Fibroblast of skin of back (primary cell): Measurements from ENCODE around the gene ARL15.

Experiments
- DNase-seq: peaks from one replicate; pipeline ENCODE4 v3.0.0-alpha.2; 2013

Gene ARL15

DNA sequence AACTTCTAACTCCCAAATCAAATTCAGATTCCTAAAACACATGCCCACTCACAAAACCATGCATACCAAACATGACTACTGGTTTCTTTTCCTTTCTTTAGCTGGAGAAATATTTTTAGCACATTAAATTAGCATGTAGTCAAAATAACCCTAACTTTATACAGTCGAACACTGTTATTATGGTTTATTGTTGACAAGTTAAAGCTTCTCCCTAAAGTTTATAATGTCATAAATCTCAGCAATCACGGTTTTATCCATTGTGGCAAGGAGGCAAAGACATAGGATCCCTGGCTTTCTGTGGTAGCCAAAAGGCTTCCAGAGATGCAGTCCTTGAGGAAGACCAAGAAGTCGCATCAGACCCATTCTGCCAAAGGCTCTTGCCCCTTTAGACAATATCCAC lies 27.5 kb downstream of the ARL15 start:
- DNase-seq = no peak

DNA sequence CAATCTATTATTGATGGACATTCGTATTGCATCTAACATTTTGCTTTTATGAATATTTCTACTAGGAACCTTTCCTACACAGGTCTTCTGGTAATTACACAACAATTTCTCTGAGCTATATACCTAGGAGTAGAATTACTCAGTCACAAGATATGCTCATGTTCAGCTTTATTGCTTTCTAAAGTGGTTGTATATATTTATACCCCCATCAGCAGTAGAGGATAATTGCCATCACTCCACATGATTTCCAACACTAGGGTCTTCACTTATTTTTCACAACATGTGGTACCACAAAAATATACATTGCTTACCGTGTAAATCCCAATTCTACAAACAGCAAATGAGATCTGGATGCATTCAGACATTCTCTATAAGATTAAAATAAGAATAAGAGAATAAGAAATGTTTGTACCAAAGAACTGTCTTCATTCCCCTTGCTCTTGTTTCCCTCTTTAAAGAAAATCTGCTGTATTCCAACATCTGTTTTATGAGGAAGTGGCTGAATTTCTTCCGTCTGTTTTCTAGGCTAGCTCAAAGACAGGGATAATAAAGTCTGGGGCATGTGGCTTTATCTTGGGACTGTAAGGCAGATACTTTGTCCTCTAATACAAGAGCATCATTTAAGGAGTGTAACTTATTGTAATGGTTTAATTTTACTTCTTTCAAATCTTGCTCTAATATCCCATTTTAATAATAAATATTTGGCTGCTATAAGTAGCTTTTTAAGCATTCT lies 28.2 kb downstream of the ARL15 start:
- DNase-seq = no peak

DNA sequence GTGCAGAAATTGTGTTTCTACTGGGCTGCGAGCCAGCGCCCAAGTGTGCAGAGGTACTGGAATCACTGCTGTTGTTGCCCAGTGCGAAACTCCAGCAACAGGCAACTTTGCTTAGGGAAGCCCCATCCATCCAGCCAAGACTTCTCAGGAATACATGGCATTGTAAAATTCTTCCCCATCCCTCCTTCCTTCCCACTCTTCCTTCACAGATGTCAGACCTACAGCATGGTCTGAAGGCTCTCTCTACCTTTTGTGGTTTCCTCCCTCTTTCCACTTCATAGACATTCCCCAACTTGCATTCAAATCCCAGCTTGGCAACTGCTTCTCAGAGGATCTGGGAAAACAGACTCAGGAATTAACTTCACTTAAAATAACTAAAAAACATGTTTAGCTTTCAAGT lies 30.4 kb downstream of the ARL15 start:
- DNase-seq = no peak

DNA sequence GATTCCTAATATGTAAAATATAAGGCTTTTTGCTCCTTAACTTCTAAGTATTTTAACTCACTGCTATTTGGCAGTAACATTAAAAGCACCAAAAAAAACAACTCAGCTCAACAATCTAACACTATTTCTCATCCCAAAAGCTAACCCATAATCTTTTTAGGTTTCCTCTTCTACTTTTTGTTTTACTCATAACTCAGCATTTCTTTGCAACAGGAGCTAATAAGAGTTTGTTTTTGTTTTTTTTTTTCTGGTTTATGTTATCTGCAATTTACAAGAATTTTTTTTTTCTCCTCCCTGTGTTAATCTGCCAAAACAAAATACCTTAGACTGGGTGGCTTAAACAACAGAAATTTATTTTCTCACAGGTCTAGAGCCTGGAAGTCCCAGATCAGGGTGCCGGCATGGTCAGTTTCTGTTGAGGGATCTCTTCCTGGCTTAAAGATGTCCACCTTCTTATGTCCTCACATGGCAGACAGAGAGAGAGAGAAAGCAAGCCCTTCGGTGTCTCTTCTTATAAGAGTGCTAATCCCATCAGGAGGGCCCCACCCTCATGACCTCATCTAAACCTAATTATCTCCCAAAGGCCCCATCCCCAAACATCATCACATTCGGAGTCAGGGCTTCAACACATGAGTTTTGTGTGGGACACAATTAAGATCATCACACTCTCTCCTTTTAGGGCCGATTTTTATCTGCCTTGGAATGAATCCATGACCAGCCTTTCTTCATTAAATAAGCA lies 31.2 kb downstream of the ARL15 start:
- no peak for DNase-seq

DNA sequence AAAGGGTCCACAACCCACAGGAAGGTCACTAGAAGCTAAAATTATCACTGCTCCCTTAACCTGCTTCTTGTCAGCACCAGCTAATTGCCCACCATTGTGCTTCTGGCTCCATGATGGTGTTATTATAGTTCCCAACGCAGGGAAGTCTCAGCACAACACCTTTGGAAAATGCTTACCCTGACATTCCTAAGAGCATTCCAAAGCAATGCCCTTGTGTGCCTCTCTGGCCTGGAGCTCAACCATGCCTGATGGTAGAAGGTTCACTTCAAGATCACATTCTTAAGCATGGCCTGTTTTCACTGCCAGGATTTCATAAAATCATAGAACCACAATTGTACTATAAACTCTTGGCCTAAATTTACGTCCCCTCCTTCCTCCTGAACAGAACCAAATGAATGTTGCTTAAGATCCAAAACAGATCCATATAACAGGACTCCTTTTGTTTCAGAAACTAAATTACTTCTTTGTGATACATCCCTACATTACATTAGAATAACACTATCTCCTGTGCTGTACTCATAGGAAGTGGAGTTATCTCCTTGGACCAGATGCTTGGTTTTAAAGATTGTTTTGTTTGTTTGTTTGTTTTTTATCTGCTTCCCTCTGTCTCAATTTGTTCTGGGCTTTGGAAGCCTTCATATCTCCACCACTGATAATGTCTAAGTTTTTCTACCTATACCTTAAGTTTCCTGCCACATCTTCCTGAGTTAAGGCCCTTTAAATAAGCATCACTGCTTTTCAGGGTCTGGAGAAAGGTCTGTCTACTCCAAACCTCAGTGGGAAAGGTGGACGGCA lies 32.1 kb downstream of the ARL15 start:
- no peak for DNase-seq

DNA sequence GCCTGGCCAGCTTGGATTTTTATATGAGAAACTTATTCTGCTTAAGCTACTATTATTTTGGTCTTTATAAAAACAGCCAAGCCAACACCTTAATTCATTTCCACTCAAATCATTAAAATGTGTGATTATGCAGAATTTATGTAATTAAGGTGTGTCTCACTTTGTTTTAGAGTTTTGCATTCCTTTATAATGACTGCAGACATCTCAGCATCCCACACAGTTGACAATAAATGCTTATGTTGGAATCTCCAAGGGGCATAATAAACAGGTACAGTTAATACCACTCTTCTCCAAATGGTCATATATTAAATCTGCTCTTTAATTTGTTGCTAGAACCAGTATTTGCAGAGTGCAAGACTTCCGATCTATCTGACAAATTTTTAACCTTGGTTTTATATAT lies 34.3 kb downstream of the ARL15 start:
- DNase-seq = no peak

DNA sequence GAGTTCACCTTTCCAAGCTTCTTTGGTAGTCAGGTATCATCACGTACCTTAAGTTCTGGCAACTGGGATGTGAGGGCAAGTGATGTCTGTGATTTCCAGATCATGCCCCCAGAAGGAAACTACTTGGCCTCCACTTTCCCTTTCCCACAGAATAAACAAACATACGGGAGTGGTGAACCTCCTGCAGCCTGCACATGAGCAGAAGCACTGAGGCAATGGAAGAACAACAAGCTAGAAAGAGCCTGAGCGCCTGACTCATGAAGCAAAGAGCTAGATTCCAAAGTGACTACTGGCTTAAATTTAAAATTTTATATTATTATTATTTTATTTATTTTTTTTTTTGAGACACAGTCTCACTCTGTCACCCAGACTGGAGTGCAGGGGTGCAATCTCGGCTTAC lies 35.0 kb downstream of the ARL15 start:
- DNase-seq = peak; percentile 66

DNA sequence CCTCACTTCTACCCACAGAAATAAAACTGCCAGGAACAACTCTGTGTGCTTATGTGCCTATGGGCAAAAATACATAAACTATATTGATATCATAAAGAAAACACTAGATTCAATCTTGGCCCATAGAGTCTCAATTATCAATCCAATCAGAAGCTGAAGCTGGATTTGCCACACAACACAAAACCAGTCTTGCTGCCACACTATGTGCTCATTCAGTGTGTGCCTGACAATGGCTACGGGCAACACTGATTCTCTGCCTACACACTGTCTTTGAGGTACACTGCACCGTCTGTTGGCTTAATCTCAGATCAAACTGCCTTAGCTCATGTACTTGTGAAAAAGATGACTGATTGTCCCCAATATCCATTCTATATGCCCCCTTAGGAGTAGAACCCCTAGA lies 35.4 kb downstream of the ARL15 start:
- DNase-seq = no peak

DNA sequence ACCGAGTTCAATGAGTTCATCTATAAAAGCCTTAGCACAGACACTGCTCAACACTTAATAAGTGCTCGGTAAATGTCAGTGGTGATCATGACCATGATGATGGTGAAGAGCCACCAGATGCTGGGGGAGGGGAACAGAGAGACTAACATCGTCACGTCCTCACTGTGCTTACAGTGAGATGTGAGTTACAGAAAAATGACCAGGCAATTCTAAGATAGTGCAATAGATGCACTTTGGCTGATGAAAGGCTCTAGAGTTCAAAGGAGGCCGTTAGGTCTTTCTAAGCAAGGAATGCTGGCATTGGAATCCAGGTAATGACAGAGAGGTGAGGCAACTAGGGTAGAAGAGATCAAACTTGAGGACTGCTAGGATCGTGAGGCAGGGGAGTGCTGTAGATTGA lies 36.7 kb downstream of the ARL15 start:
- DNase-seq = no peak

DNA sequence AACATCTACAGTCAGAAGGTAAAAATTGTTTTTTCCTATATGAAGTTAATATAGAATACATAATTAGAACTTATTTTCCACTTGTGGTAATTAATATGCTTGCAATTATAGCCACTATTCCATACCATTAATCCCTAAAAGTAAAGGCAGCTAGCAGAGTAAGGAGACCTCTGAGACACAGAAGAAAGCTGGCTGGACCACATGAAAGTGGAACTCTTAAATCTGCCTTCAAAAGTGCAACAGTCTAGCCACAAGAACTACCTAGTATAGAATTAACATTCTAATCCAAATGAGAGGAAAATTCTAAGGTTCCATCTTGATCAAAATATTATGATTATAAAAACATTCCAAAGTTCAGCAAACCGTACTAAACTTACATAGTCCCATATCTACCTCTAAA lies 37.6 kb downstream of the ARL15 start:
- DNase-seq = no peak

DNA sequence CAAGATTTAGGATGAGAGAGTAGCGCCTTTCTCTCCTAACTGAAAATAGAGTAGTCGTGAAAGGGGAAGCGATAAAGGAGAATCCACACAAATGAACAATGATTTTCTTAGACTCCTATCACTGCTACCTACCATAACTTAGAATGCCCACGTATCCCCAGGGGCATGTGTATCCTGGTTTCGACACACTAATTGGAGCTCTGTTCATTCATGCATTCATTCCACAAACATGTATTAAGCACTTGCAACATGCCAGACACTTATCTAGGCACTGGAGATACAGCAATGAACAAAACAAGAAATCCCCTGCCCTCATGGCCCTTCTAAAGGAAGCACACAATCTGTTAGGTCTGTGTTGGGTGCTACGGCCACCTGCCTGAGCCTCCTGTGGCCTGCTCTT lies 40.0 kb downstream of the ARL15 start:
- no peak for DNase-seq

DNA sequence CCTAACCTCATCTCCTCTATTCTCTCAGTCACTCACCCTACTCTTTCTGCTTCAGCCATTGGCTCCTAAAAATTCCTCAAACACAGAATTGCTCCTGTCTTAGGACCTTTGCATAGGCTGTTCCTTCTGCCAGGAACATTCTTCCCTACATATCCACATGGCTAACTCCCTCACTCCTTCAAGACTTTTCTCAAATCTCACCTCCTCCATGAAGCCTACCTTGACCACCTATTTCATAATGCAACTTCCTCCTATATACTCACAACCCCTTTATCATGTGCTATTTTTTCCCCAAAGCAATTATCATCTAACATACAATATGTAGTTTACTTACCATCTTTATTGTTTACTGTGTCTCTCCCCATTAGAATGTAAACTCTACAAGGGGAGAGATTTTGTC lies 45.8 kb downstream of the ARL15 start:
- DNase-seq = no peak

DNA sequence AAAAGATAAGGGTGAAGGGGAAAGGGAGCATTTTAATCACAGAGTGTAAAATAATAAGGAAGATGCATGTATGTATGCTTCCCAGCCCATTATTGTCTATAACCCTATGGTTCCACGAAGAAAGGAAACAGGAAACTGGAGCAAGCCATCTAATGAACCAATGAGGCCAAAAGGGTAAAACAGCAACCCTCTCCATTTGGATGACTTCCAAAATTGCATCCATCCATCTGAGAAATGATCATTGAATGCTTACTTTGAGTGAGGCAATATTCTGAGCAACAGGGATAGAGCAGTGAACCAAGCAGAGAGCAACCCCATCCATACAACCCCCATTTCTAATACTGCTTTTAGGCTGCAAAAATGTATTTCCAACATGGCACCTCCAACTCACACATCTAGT lies 46.9 kb downstream of the ARL15 start:
- DNase-seq = no peak

DNA sequence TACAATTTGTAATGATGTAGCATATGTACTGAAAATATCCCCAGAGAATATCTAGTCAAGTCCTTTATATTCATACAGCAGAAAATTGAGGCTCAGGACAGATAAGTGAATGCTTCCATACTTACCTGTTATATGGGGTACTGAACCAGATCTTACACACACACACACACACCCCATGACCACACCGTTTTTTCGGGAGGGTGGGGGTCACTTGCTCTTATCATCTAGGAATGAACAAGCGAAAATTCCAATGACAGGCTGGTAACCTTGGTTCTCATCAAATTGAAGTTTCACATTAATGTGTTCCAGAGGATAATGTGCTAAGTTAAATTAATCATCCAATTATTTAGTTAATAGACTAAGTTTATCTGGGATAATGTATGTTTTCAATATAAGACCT lies 48.8 kb downstream of the ARL15 start:
- DNase-seq = no peak

DNA sequence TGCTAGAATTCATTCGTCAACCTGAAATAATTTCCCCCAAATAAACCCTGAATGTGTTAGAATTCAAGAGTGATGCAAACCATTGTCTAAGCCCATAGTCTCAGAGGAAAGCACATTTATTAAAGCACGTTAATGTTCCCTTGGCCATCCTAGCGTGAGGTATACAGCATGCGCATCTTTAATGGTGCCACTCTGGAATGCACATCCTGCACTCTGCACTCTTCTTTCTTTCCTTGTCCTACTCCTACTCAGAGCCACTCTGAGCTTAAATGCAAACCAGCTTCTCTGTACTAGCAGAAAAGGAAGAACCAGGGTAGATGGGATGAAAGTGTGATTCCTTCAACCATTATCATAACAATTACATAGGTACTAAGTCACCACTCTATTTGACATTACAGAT lies 50.4 kb downstream of the ARL15 start:
- no peak for DNase-seq

DNA sequence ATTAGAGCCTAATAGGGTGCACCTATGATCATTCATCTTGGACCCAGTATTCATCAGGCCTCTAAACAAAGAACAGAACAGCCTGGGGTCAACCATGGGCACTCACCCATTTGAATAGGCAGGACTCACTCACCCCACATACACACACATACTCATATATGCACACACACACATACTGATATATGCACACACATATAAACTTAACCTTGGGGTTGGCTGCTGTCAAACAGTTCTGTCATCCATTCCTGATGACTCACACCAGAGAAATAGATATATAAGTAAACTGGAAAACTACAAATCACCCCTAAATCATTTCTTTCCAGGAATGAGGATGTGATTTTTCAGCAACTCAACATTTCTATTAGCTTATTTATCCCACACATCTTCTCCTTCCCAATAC lies 51.3 kb downstream of the ARL15 start:
- peak; percentile 55 for DNase-seq

DNA sequence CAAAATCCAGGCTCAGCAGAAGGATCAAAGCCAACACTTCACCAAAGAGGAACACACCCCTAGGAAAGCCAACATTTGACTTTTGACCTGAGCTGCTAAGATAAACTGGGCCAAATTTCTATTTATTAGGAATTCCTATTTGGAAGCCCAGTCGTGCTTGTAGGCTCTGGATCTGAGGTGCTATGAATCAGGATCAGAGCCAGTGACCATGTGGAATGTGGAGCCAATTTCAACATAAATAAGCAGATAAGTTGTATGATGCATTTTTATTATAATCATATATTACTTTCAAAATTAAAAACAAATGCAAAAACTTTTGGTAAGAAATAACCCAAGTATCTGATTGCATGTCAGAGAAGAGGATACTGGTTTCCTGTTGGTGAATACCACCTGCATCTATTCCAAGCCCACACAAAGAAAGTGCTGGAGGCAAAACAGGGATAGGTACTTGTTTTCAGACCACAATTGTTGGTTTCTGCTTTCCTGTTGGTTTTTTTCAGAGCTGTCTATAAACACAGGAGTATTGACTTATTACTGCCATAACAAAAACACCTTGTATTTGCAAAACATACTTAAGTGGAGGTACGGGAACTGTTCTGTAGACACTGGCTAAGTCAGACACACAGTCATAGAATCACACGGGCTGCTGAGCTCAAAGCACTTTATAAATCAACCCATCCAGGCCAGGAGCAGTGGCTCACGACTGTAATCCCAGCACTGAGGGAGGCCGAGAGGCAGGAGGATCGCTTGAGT lies 52.8 kb downstream of the ARL15 start:
- no peak for DNase-seq

DNA sequence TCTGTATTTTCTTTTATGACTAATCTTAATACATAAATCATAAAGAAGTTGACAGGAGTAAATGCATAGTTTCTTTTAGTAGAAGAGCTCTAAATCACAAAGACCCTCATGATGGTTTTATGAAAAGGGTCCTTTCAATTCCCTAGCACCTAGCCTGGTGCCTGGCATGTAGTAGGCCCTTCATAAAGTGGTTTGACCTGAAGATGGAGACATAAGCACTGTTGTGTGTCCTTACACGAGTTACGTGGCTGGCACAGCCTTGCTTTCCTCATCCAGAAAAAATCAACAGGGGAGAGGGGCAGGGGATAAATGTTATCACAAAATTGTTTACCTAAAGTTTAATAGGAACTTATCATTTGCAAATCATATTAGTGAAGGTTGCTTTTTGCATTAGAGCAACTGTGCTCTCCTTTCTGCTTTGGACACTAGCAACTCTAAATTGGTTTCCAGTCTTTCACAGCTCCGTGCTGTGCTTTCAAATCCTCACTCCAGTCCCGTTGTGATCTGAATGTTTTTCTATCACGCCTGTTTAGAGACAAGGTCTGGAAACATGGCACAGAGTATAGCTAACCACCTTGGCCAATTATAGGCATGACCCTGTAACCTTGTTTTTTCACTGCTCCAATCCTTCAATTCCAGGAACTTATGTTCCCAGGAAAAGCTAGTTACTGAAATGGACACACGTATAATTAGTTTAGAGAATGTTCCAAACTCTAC lies 55.7 kb downstream of the ARL15 start:
- DNase-seq = peak; percentile 17

DNA sequence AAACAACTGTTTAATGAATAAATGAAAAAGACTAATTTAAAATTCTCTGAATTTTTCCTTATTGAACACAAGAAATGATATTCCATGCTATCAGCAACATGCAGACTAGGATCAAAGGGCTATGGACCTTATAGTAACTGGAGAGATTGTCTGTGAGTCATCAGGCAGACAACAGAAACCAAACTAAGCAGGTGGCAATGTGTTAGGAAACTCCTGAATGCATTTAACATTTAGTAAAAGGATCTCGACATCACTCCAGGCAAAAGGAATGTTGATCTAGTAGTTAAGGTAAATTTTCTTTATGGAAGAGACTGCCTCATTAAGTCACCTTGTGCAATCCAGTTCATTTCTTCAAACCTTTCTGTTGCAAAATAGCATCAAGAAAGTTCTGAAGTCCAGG lies 58.4 kb downstream of the ARL15 start:
- no peak for DNase-seq

DNA sequence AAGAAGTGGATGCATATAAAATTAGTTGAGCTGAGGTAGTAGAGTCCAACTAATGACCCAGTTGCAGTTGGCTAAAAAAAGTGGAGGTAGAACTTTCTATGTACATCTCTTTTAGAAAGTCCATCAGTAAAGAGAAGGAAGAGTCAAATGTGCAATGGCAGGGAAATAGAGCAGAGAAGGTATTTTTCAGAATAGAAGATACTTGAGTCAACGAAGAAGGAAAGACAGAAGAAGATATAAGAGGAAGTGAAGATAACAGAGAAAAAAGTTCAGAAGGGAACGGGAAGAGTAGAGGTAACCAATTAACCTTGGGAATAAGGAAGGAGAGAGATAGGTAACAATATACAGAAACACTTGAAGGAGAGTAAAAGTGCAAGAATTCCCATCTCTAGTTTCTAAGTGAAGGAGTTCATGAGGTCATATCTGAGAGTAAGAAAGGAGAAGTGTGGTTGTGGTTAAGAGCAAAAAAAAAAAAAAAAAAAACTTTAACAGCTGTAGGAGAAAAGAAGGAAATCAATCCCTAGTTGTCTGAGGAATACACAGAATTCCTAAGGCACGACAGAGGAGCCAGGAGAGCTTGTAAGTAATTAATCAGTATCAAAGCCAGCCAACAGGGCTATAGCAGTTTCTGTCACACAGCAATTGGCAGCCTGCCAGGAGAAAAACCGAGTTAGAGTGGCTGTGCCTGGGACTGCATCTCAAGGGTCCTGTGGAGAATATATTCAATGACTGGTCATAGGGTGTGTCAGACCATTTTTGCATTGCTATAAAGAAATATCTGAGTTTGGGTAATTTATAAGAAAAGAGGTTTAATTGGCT lies 61.0 kb downstream of the ARL15 start:
- peak; percentile 51 for DNase-seq

DNA sequence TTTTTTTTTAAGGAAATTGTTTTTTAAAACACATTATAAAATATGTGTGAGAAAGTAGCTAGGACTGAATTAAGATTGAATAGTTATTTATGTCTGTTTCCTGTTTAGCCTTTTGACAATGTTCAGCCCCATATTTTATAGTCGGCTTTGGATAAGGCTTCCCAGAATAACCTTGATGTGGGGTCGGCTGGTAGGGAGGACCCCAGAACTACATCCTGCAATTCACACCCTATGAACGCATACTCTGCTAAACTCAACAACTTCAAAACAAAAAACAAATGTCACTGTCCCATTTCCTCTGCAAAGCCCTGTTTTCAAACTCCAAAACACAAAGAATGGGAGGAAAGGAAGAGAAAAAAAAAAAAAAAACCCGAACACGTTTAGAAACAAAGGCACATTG lies 63.1 kb downstream of the ARL15 start:
- DNase-seq = no peak
